SU-DHL-6 (cell line): ENCODE results near the gene ZNF430.

Experiments
- H2AFZ ChIP-seq: fragments of 200-600 bp; sonication (generic); 2 replicates; pipeline ENCODE4 v1.6.1; 2014; ENCODE audit warnings: low read depth, mild to moderate bottlenecking, moderate library complexity, mixed read lengths, antibody characterized with exemption, low read length; ENCODE audit not compliant: severe bottlenecking
- H3F3A ChIP-seq: fragments of 200-600 bp; shearing (Covaris generic); 2 replicates; pipeline ENCODE4 v1.6.0; 2016; ENCODE audit warnings: antibody characterized with exemption, mild to moderate bottlenecking; ENCODE audit not compliant: insufficient read depth
- H3K27ac ChIP-seq: fragments of 200-600 bp; sonication (generic); 2 replicates; pipeline ENCODE4 v1.5.1; 2016; ENCODE audit warnings: low read depth, mild to moderate bottlenecking, low read length, moderate library complexity, mixed read lengths
- H3K27me3 ChIP-seq: fragments of 200-600 bp; sonication (generic), shearing (Covaris generic); 2 replicates; pipeline ENCODE4 v1.6.0; 2014; ENCODE audit warnings: mild to moderate bottlenecking, low read length
- H3K36me3 ChIP-seq: fragments of 200-600 bp; sonication (generic); 2 replicates; pipeline ENCODE4 v1.6.1; 2014; ENCODE audit warnings: mild to moderate bottlenecking, low read length, mixed read lengths
- H3K4me2 ChIP-seq: fragments of 300-600, 200-600 bp; shearing (Covaris generic), sonication (generic); 2 replicates; pipeline ENCODE4 v1.6.0; 2014; ENCODE audit warnings: low read length, low read depth, mild to moderate bottlenecking; ENCODE audit not compliant: poor library complexity, severe bottlenecking
- H3K4me3 ChIP-seq: fragments of 200-600 bp; sonication (generic); 2 replicates; pipeline ENCODE4 v1.5.1; 2014; ENCODE audit warnings: antibody characterized with exemption, low read length, mild to moderate bottlenecking, mixed read lengths; ENCODE audit not compliant: insufficient read depth, poor library complexity, severe bottlenecking
- H3K79me2 ChIP-seq: fragments of 200-600 bp; sonication (generic); 2 replicates; pipeline ENCODE4 v1.6.1; 2014; ENCODE audit warnings: mild to moderate bottlenecking, low read length, moderate library complexity; ENCODE audit not compliant: insufficient read depth
- H3K9ac ChIP-seq: fragments of 200-600 bp; sonication (generic); 2 replicates; pipeline ENCODE4 v1.7.0; 2014; ENCODE audit warnings: mild to moderate bottlenecking, low read length
- H3K9me2 ChIP-seq: fragments of 200-600 bp; sonication (generic); replicated peaks from 2 replicates; pipeline ENCODE4 v1.6.1; 2014; ENCODE audit warnings: low read length; ENCODE audit not compliant: insufficient read depth
- H3K9me3 ChIP-seq: fragments of 200-600 bp; sonication (generic); 2 replicates; pipeline ENCODE4 v1.6.1; 2014; ENCODE audit warnings: low read length, mixed read lengths; ENCODE audit not compliant: insufficient read depth
- H4K20me1 ChIP-seq: fragments of 200-600 bp; sonication (generic); 2 replicates; pipeline ENCODE4 v1.6.1; 2014; ENCODE audit warnings: low read depth, mild to moderate bottlenecking, antibody characterized with exemption, low read length, moderate library complexity, mixed read lengths
- EZH2phosphoT487 ChIP-seq: fragments of 200-600 bp; sonication (generic), shearing (Covaris generic); conservative IDR thresholded peaks from 2 replicates; pipeline ENCODE4 v1.6.1; 2018; ENCODE audit warnings: mild to moderate bottlenecking, antibody characterized with exemption, low read length, moderate library complexity, mixed read lengths
- TF ChIP-seq, protein P1 (sequence below): fragments of 200-600 bp; sonication (generic); IDR thresholded peaks from one replicate; pipeline ENCODE4 v1.5.1; 2017; ENCODE audit warnings: antibody characterized with exemption, mild to moderate bottlenecking, low read length, moderate library complexity; ENCODE audit not compliant: insufficient read depth, poor library complexity, severe bottlenecking

ZNF430 gene

DNA sequence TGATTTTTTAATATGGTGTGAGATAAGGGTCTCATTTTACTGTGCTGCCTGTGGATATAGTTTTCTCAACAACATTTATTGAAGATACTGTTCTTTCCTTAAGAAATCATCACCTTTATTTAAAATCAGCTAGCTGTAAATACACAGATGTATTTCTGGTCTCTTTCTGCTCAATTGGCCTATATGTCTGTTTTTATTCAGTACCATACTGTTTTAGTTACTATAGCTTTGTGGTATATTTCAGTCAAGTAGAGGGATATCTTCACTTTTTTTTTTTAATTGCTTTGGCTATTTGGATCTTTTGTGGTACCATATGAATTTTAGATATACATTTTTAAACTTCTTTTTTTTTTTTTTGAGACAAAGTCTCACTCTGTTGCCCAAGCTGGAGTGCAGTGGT is 44.9 kb downstream of the ZNF430 start:
- Histone ChIP-seq H3K27ac (no peak overlapping the region), H3K9ac (no peak overlapping the region), H3K79me2 (no peaks in the 10 kb centered on the region), H3F3A (peaks cover 8% of the 10 kb centered on the region; the same call in 1 of the 2 replicates), H3K27me3 (no peaks in the 10 kb centered on the region), H3K4me3 (no peak overlapping the region), H3K9me3 (no peaks in the 10 kb centered on the region), H3K36me3 (peaks cover 19% of the 10 kb centered on the region), H2AFZ (no peak overlapping the region), H3K4me2 (no peak overlapping the region), H4K20me1 (no peaks in the 10 kb centered on the region), H3K9me2 (no peaks in the 10 kb centered on the region)
- no peak for TF ChIP-seq EZH2phosphoT487
- TF ChIP-seq, protein P1, sequence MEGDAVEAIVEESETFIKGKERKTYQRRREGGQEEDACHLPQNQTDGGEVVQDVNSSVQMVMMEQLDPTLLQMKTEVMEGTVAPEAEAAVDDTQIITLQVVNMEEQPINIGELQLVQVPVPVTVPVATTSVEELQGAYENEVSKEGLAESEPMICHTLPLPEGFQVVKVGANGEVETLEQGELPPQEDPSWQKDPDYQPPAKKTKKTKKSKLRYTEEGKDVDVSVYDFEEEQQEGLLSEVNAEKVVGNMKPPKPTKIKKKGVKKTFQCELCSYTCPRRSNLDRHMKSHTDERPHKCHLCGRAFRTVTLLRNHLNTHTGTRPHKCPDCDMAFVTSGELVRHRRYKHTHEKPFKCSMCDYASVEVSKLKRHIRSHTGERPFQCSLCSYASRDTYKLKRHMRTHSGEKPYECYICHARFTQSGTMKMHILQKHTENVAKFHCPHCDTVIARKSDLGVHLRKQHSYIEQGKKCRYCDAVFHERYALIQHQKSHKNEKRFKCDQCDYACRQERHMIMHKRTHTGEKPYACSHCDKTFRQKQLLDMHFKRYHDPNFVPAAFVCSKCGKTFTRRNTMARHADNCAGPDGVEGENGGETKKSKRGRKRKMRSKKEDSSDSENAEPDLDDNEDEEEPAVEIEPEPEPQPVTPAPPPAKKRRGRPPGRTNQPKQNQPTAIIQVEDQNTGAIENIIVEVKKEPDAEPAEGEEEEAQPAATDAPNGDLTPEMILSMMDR: no peak

DNA sequence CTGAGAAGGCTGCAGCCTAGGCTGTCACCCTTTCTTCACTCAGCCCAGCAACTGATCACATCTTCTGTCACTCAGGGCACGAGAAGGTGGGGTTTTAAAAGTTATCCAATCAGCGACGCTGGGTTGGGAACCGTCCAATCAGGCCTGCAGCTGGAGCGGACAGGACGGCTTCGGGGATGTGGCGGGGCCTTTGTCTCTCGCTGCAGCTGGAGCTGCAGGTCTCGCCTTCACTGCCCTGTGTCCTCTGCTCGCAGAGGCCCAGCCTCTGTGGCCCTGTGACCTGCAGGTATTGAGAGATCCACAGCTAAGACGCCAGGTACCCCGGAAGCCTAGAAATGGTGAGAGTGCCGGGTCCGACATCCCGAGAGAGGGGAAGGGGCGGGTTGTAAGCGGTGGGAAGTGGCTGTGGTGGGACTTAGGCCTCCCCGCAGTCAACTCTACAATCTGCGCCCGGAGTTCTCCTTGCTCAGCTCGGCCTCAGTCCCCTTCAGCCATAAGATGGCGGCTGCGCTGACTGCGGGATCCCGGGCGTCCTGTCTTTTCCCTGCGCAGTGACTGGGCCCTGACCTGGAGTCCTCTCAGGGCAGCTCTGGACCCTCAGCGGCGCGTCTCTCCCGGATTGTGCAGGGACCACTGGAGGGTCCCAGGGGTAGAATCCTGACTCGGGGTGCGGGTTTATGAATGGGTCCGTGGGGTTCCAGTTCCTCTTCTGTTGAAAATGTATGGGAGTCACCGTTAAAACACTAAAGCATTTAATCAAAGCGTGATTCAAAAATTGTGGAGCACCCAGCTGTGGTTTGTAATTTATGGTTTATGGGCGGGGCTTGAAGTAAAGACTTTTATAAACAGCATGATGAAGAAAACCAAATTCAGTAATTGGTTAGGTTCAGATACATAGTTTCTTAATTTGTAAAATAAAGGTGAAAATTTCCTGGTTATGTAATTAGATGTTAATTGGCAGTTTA is 61.8 kb downstream of the ZNF430 start, which contains the start of gene ZNF714:
Gene ZNF714 (plus strand): TSS at position 193 of the 965 bp plus-strand sequence. CDS start 16,066 bp downstream, outside the sequence.
- TF ChIP-seq, protein P1: no peak
- no peak for TF ChIP-seq EZH2phosphoT487
- Histone ChIP-seq H3K27me3 (no peaks in the 10 kb centered on the region), H3K9me3 (no peaks in the 10 kb centered on the region), H3K27ac (peak within 1 kb of the TSS; percentile 62), H3K79me2 (peaks cover 27% of the 10 kb centered on the region), H3F3A (no peaks in the 10 kb centered on the region), H3K4me3 (peak within 1 kb of the TSS; percentile 69), H2AFZ (peak within 1 kb of the TSS; percentile 5), H3K9ac (peak within 1 kb of the TSS; percentile 59), H3K9me2 (no peaks in the 10 kb centered on the region), H4K20me1 (no peaks in the 10 kb centered on the region), H3K36me3 (peaks cover 9% of the 10 kb centered on the region; the same call in 1 of the 2 replicates), H3K4me2 (peak within 1 kb of the TSS; percentile 54)

DNA sequence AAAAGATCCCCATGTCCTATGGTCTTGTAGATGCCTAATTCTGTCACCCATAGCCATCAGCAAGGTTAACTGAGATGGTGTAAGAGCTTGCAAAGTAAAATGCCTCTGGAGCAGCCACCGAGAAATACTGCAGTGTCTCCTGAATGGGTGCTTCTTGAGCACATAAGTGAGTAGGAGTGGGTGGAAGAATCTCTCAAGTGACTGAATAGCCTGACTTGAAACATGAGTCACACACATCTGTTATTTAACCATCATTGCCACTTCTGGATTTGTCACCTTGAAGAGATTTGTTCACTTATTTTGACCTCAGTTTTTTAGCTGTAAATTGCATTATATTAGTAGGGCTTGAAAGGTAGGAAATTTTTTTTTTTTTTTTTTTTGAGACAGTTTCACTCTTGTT is 63.9 kb downstream of the ZNF430 start:
- Histone ChIP-seq H3K9me3 (no peaks in the 10 kb centered on the region), H4K20me1 (no peaks in the 10 kb centered on the region), H3K4me2 (no peak overlapping the region), H3K9ac (no peak overlapping the region), H3K9me2 (no peaks in the 10 kb centered on the region), H3K36me3 (peaks cover 15% of the 10 kb centered on the region; the same call in 1 of the 2 replicates), H3K79me2 (peaks cover 27% of the 10 kb centered on the region), H3K4me3 (no peak overlapping the region), H3K27me3 (no peaks in the 10 kb centered on the region), H3F3A (no peaks in the 10 kb centered on the region), H2AFZ (no peak overlapping the region), H3K27ac (no peak overlapping the region)
- no peak for TF ChIP-seq EZH2phosphoT487
- TF ChIP-seq, protein P1: no peak
